OCI-LY3 (cell line): Measurements from ENCODE around the gene ABCF1.

Source experiments
- CTCF ChIP-seq: fragments of 200-600, 300-600 bp; sonication (generic); IDR thresholded peaks from 2 replicates; pipeline ENCODE4 v1.5.1; 2014; ENCODE audit warnings: antibody characterized with exemption, low read length, low read depth
- EZH2phosphoT487 ChIP-seq: fragments of 200-600 bp; shearing (Covaris generic); IDR thresholded peaks from 2 replicates; pipeline ENCODE4 v1.6.1; 2018; ENCODE audit warnings: antibody characterized with exemption, mixed run types, low read depth

GRCh38 chr6:30547454-30547853, 23.8 kb upstream of the ABCF1 start:
- TF ChIP-seq EZH2phosphoT487 (no peak), CTCF (no peak)
